ENCODE measurements around the gene CLEC14A. TPM values are rescaled to one million over a fixed set of nuclear protein-coding genes. Genes with fewer than 3 reads are reported as not detected.

CLEC14A gene, protein sequence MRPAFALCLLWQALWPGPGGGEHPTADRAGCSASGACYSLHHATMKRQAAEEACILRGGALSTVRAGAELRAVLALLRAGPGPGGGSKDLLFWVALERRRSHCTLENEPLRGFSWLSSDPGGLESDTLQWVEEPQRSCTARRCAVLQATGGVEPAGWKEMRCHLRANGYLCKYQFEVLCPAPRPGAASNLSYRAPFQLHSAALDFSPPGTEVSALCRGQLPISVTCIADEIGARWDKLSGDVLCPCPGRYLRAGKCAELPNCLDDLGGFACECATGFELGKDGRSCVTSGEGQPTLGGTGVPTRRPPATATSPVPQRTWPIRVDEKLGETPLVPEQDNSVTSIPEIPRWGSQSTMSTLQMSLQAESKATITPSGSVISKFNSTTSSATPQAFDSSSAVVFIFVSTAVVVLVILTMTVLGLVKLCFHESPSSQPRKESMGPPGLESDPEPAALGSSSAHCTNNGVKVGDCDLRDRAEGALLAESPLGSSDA
- total RNA-seq (2014; rRNA removed; shearing (Covaris generic)), result not detected in 2 replicates

DNA sequence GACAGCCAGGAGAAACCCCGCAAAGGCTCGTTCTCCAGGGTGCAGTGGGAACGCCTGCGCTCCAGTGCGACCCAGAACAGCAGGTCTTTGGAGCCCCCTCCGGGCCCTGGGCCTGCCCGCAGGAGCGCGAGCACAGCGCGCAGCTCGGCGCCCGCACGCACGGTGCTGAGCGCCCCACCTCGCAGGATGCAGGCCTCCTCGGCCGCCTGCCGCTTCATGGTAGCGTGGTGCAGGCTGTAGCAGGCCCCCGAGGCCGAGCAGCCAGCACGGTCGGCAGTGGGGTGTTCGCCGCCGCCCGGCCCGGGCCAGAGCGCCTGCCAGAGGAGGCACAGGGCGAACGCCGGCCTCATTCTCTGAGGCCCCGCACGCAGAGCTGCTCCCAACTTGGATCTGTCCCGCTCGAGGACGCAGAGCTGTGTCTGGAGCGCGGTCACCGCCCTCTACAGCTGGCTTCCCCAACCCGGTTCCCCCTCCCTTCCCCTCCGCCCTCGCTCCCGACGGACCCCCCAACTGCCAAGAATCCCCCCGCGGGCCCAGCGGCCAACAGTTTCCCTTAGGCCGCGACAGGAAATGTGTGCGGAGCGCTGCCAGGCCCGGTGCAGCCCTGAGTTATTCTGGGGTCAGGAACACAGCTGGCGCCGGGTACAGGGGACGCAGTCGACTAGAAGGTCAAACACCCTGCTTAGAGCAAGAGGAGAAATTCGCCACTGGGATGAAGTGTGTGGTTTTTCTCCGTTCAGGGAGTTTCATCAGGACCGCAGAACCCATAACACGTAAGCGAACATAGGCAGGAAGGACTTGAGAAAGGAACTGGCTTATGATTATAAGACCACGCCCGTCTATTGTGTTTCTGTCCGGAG, at the start of gene CLEC14A:
TSS of gene CLEC14A (minus strand) at position 421 of the 860 bp plus-strand sequence. CDS start at position 350, 71 bp downstream.

DNA sequence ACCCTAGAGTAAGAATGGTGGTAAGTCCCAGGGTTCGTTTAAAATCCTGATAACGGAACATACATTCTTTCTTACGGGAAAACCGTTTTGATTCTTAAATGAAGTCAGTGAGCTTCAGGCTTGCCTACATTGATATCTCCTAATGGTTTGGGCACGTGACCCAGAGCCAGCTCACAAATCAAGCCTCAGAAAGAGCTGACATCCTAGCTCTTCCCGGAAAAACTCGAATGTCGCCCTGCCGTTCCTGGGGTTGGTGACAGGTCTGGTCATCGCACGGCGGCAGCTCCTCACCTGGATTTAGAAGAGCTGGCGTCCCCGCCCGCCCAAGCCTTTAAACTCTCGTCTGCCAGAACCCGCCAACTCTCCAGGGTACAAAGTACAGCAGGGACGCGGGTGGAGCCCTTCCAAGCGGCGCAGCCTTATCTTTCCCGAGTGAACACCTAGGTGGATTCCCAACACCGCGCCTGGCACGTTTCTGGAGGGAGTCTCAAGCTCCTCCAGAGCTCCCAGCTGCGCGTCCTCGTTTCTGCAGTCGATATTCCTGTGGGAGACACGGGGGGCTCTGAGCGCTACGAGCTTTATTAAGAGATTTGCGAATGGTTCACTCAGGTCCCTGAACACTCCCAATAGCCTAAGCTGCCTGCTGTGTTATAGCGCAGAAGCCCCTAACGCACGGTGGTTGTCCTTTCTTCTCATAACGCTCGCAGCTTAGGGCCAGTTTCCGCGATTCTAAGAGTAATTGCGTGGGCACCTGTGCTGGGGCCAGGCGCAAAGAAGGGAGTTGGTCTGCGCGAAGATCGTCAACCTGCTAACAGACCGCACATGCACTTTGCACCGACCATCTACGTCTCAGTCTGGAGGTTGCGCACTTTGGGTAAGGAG, 47.9 kb downstream of the CLEC14A start, which contains the start of gene SSTR1:
TSS of gene SSTR1 (plus strand) at position 169 of the 882 bp plus-strand sequence. CDS start 1,486 bp downstream, outside the sequence.

Other genes with a start within 250 kb of the CLEC14A start
- not detected in 2 replicates for gene SSTR1, start 48.2 kb downstream of the CLEC14A start, total RNA-seq (2014; rRNA removed; shearing (Covaris generic))